ENCODE results near the gene SCARF1. TPM values are rescaled to one million over a fixed set of nuclear protein-coding genes. Genes with fewer than 3 reads are reported as not detected.
A peak's percentile ranks its signal among the peaks of the same experiment; 100 is the strongest.

SCARF1 gene
- total RNA-seq, 3 donors from 2014 or later (not counting 1 experiment from before 2014, with no cell fraction given): 0.59 to 3.1 (median 1.0) TPM

DNA sequence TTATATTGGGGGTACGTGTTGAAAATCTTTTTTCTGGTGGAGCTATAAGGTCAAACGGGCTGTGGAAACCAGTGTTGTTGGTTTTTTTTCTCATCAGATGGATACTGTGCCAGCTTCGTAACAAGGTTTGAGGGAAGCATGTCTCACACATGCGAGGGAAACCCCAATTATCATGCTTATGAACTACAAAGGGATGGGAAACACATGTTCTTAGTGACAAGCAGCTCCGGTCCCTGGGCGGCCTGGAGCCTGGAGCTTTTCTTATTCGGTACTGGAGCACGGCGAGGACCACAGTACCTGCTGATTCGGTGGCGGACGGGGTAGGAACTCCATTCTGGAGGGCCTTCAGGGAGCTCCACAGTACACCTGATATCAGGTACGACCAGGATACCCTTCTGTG, 29.4 kb downstream of the SCARF1 start:
- Mint-ChIP-seq H3K4me3 (no peak overlapping the region), H3K9me3 (no peaks in the 10 kb centered on the region), H3K27ac (no peak overlapping the region), H3K27me3 (ENCODE audit: low read depth in 2 of 2) (no peaks in the 10 kb centered on the region), H3K4me1 (peaks cover 9 to 14% of the 10 kb centered on the region in 2 donors), H3K36me3 (no peaks in the 10 kb centered on the region)
- DNase-seq: no peak
- Histone ChIP-seq H3K9me3 (ENCODE audit: control insufficient read depth, insufficient read depth, low read length) (no peaks in the 10 kb centered on the region), H3K27ac (ENCODE audit: low read length) (no peak overlapping the region), H3K4me1 (ENCODE audit: control insufficient read depth, insufficient read depth, low read length) (peaks cover 11% of the 10 kb centered on the region), H3K27me3 (ENCODE audit: control insufficient read depth, insufficient read depth, low read length) (no peaks in the 10 kb centered on the region), H3K36me3 (ENCODE audit: control insufficient read depth, insufficient read depth, low read length) (no peaks in the 10 kb centered on the region), H3K4me3 (ENCODE audit: low read length) (no peak overlapping the region)
- 85% methylated on average over 13 of the region's 13 CpGs for WGBS (ENCODE audit: insufficient coverage)
- TF ChIP-seq, protein P1, sequence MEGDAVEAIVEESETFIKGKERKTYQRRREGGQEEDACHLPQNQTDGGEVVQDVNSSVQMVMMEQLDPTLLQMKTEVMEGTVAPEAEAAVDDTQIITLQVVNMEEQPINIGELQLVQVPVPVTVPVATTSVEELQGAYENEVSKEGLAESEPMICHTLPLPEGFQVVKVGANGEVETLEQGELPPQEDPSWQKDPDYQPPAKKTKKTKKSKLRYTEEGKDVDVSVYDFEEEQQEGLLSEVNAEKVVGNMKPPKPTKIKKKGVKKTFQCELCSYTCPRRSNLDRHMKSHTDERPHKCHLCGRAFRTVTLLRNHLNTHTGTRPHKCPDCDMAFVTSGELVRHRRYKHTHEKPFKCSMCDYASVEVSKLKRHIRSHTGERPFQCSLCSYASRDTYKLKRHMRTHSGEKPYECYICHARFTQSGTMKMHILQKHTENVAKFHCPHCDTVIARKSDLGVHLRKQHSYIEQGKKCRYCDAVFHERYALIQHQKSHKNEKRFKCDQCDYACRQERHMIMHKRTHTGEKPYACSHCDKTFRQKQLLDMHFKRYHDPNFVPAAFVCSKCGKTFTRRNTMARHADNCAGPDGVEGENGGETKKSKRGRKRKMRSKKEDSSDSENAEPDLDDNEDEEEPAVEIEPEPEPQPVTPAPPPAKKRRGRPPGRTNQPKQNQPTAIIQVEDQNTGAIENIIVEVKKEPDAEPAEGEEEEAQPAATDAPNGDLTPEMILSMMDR (IDR thresholded peaks at IDR 0.05): no peak
- ATAC-seq: no peak
- intact Hi-C loops (cut with micrococcal nuclease): no loop called here

DNA sequence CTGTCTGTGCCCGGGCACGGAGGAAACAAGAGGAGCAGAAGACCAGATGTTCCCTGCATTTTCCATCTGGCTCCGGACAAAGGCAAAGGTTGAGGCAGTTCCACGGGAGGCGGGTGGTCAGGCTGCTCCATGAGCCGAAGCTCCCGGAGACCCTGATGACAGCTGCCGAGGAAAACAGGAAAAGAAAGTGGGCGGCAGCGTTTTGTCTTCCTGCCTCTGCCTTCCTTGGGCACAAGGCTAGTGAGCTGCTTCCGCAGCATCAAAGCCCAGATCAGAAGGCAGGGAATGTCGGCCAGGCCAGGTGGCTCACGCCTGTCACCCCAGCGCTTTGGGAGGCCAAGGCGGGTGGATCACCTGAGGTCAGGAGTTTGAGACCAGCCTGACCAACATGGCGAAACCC, 33.1 kb downstream of the SCARF1 start:
- Histone ChIP-seq H3K36me3 (ENCODE audit: control insufficient read depth, insufficient read depth, low read length) (no peaks in the 10 kb centered on the region), H3K27ac (ENCODE audit: low read length) (no peak overlapping the region), H3K9me3 (ENCODE audit: control insufficient read depth, insufficient read depth, low read length) (no peaks in the 10 kb centered on the region), H3K4me3 (ENCODE audit: low read length) (no peak overlapping the region), H3K27me3 (ENCODE audit: control insufficient read depth, insufficient read depth, low read length) (no peaks in the 10 kb centered on the region), H3K4me1 (ENCODE audit: control insufficient read depth, insufficient read depth, low read length) (peaks cover 24% of the 10 kb centered on the region)
- WGBS (ENCODE audit: insufficient coverage): 93% methylated on average over 16 of the region's 16 CpGs
- TF ChIP-seq, protein P1 (IDR thresholded peaks at IDR 0.05): no peak
- intact Hi-C loops (cut with micrococcal nuclease): no loop called here
- no peak for DNase-seq
- H3K4me3 Mint-ChIP-seq: no peak overlapping the region
- H3K27me3 Mint-ChIP-seq (ENCODE audit: low read depth in 2 of 2): no peaks in the 10 kb centered on the region
- peaks cover 10 to 22% of the 10 kb centered on the region in 2 donors for H3K4me1 Mint-ChIP-seq
- no peaks in the 10 kb centered on the region for H3K36me3 Mint-ChIP-seq
- peak overlapping the region in 1 of 2 donors; percentile 13 for H3K27ac Mint-ChIP-seq
- H3K9me3 Mint-ChIP-seq: no peaks in the 10 kb centered on the region
- ATAC-seq: no peak

DNA sequence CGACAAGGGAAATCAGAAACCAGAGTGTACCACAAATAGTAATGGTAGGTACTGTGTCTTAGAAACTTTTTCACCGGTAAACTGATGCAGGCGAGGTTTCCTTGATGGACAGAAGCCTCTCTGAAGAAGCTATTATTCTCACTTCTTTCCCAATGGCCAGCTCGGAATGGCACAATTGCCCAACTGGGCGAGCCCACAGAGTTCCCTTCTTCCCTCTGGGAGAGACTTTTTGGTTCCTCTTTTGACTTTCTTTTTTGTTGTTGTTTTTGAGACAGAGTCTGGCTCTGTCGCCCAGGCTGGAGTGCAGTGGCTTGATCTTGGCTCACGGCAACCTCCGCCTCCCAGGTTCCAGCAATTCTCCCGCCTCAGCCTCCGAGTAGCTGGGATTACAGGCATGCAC, 33.8 kb downstream of the SCARF1 start:
- Histone ChIP-seq H3K27me3 (ENCODE audit: control insufficient read depth, insufficient read depth, low read length) (no peaks in the 10 kb centered on the region), H3K4me1 (ENCODE audit: control insufficient read depth, insufficient read depth, low read length) (peaks cover 31% of the 10 kb centered on the region), H3K9me3 (ENCODE audit: control insufficient read depth, insufficient read depth, low read length) (no peaks in the 10 kb centered on the region), H3K27ac (ENCODE audit: low read length) (no peak overlapping the region), H3K36me3 (ENCODE audit: control insufficient read depth, insufficient read depth, low read length) (no peaks in the 10 kb centered on the region), H3K4me3 (ENCODE audit: low read length) (no peak overlapping the region)
- Mint-ChIP-seq H3K36me3 (no peaks in the 10 kb centered on the region), H3K4me3 (no peak overlapping the region), H3K4me1 (peaks cover 15 to 28% of the 10 kb centered on the region in 2 donors), H3K9me3 (no peaks in the 10 kb centered on the region), H3K27me3 (ENCODE audit: low read depth in 2 of 2) (no peaks in the 10 kb centered on the region), H3K27ac (peak overlapping the region in 1 of 2 donors; percentile 13)
- TF ChIP-seq, protein P1 (IDR thresholded peaks at IDR 0.05): no peak
- no peak for ATAC-seq
- intact Hi-C loops (cut with micrococcal nuclease): no loop called here
- no peak for DNase-seq
- WGBS (ENCODE audit: insufficient coverage): 82% methylated on average over 10 of the region's 10 CpGs

DNA sequence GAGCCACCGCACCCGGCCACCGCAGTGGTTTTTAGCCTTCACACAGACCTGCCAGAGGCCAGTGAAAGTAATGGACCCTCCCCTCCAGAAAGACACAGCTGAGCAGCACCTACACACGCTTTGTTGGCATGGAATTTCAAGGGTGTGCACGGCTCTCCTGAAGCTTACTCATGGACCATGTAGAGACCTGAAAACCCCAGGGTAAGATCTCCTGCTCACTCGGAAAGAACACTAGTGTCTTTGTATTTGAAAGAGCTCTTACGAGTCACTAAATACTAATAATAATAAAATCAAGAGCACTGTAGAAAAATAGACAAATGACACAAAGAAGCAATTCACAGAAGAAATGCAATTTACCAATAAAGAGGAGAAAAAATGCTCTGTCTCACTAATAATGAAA, 36.9 kb downstream of the SCARF1 start:
- H3K27me3 Mint-ChIP-seq (ENCODE audit: low read depth in 2 of 2): no peaks in the 10 kb centered on the region
- H3K27ac Mint-ChIP-seq: peak overlapping the region; percentile 83 to 91
- H3K4me3 Mint-ChIP-seq: no peak overlapping the region

More for the DNA sequence above, 36.9 kb downstream of the SCARF1 start:
- Histone ChIP-seq H3K27ac (ENCODE audit: low read length) (no peak overlapping the region), H3K4me3 (ENCODE audit: low read length) (no peak overlapping the region), H3K9me3 (ENCODE audit: control insufficient read depth, insufficient read depth, low read length) (no peaks in the 10 kb centered on the region), H3K27me3 (ENCODE audit: control insufficient read depth, insufficient read depth, low read length) (no peaks in the 10 kb centered on the region), H3K36me3 (ENCODE audit: control insufficient read depth, insufficient read depth, low read length) (no peaks in the 10 kb centered on the region), H3K4me1 (ENCODE audit: control insufficient read depth, insufficient read depth, low read length) (peaks cover 33% of the 10 kb centered on the region)
- DNase-seq (no peak), ATAC-seq (no peak)
- Mint-ChIP-seq H3K9me3 (no peaks in the 10 kb centered on the region), H3K4me1 (peaks cover 6 to 26% of the 10 kb centered on the region in 2 donors), H3K36me3 (no peaks in the 10 kb centered on the region)
- intact Hi-C loops (cut with micrococcal nuclease): no loop called here
- TF ChIP-seq, protein P1 (IDR thresholded peaks at IDR 0.05): no peak
- 93% methylated on average over 5 of the region's 7 CpGs for WGBS (ENCODE audit: insufficient coverage)

Measured in natural killer cell (primary cell).